HG03439 (cell line): ENCODE measurements around the gene CD9.
A peak's percentile ranks its signal among the peaks of the same experiment; 100 is the strongest.

ENCODE experiments used
- ATAC-seq: cut with Tn5 transposase; IDR thresholded peaks from one replicate; pipeline ENCODE4 v1.9.1; 2021; ENCODE audit warnings: mild to moderate bottlenecking, moderate library complexity; ENCODE audit not compliant: unreplicated experiment

The CD9 gene

DNA sequence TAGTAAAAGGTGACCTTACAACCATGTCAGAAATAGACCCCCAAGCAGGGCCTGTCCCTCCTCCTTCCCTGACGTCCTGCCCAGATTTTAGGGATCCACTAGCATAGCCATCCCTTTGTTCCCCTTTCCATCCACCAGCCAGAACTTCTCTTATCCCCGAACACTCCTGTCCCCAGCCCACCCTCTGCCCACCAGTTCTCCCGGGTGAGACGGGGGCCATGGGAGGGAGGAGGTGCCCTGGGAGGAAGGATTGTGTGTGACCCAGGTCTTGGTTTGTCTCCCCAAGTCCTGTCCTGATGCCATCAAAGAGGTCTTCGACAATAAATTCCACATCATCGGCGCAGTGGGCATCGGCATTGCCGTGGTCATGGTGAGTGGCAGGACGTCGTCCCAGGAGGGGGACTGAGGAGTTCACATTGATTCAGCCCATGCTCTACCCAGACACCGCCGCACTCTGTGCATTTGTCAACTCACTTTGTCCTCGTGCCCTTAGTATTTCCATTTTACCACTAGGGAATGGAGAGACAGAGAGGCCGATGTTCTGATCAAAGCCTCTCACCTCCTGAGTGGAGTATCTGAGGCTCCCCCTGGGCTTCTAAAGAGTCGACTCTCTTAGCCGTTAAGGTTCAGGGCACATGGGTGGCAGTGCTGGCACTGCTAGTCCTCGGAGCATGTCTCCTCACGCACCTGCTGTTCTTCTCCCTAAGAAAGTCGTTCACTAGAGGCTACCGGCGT is 35.9 kb downstream of the CD9 start:
- no peak for ATAC-seq

DNA sequence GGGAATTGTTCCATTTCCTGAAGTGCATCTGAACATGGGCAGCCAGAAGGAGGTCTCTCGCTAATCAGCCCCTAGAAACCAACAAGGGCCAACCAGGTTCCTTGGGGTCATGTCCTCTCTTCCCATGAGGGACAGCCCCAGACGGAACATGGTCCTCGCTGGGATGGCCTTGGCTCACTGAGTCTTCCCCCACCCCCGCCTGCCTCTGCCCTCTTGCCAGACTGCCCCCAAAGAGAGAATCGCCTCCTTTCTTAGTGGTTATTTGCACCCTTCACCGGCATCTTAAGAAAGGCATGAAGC is 36.4 kb downstream of the CD9 start:
- ATAC-seq, result no peak

DNA sequence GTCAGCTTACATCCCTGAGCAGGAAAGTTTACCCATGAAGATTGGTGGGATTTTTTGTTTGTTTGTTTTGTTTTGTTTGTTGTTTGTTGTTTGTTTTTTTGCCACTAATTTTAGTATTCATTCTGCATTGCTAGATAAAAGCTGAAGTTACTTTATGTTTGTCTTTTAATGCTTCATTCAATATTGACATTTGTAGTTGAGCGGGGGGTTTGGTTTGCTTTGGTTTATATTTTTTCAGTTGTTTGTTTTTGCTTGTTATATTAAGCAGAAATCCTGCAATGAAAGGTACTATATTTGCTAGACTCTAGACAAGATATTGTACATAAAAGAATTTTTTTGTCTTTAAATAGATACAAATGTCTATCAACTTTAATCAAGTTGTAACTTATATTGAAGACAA is 37.6 kb downstream of the CD9 start:
- no peak for ATAC-seq

DNA sequence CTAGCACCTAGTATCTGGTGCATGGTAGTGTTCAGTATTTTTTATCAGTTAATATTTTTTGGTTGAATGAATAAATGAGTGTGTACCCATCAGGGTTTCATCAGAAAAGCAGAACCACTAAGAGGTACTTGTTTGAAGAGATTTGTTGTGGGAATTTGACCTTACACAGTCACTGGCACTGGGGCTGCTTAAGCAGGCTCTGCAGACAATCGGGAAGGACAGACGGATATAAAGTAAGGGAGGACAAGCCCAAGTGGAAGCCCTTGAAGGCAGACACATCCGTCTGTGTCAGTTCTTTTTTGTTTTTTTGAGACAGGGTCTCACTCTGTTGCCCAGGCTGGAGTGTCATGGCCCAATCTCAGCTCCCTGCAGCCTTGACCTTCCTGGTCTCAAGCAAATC is 38.7 kb downstream of the CD9 start:
- ATAC-seq, result no peak

DNA sequence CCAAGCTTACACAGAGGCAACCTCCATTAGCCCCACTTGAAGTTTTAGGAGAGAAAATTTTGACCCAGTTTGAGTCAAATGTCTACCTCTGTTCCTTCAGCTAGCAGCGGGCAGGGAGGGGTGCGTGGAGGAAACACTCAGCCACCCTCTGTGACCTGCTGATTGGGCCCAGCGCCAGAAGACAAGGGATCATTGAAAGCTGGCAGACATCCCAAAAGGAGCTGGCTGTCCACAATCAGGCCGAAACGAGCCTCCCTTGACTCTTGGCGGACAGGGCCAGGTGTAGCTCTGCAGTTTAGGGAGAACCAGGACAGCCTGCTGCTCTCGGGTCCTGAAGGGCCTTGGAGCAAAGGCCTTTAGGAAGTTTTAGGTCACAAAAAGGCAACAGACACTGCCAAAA is 41.3 kb downstream of the CD9 start:
- no peak for ATAC-seq

DNA sequence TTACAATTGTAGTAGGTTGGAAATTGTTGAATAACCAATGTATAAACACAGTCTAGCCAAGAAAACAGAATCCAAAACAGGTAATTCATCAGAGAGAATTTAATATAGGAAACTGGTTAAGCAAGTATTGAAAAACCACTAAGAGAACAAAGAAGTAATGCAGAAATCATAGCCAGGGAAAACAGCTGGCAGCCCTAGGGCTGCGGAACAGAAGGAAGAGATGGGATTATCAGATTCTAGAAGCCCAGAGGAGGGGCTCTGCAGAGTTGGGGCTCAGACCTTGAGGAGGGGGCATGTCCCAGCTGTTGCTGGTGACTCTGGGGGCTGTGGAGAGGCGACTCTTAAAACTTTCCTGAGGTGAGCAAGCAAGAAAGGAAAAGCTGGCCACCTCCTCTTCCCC is 49.4 kb downstream of the CD9 start:
- no peak for ATAC-seq

DNA sequence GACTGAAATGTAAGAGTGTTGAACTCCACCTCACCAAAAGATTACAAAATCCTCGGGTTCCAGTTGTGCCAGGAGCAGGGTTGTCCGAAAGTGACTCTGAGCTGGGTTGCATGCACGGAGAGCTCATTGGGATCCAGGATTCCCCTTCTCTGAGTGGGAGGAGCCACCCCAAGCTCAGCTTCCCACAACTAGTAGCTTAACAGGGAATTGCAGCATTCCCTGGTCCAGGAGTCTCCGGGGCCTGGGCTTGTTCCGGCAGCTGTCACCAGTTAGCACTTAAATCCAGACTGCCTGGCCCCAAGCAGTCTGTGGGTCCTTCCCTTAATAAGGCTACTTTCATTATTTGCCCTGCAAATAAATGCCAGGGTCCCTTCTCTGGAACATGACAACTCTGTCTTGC is 50.1 kb downstream of the CD9 start:
- no peak for ATAC-seq

DNA sequence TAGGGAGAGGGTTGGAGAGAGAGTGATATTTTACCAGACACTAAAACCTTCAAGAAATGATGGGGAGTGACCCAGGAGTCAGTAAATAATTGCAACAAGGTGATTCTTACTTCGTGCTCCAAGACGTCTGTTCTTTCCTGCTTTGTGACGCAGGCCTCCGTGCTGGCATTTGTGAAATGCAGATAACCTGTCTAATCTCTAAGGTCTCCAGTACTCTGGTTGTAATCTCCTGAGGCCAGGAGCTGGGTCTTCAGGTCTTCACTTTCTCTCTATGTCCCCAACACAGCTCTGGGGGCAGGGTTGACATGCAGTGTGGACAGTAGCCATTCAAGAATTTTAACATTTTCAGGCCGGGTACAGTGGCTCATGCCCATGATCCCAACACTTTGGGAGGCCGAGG is 53.1 kb downstream of the CD9 start:
- no peak for ATAC-seq

DNA sequence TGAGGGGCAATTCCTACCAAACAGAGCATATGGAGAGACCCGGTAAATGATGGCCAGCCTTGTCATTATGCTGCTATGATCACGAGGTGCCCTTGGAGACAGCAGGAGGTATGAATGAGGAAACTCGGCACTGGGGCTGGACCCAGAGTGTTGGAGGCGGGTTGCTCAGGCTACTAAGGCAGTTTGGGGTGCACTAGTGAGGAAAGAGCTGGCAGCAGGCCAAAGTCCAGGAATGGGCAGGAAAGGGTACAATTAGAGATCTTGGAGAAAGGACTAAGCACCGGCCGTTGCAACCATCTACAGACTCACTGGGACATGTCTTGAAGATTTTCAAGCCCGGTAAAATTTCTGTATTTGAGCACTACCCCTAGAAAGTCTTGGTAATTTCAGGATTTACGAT is 54.3 kb downstream of the CD9 start:
- no peak for ATAC-seq

DNA sequence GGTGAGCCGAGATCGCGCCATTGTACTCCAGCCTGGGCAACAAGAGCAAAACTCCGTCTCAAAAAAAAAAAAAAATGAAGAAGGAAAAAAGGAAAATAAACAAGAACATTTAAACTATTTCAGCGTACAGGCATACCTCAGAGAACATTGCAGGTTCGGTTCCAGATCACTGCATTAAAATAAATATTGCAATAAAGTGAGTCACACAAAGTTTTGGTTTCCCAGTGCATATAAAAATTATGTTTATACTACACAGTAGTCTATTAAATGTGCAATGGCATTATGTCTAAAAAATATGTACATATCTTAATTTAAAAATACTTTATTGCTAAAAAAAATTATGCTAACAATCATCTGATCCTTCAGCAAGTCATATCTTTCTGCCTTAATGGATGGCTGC is 56.8 kb downstream of the CD9 start:
- no peak for ATAC-seq

DNA sequence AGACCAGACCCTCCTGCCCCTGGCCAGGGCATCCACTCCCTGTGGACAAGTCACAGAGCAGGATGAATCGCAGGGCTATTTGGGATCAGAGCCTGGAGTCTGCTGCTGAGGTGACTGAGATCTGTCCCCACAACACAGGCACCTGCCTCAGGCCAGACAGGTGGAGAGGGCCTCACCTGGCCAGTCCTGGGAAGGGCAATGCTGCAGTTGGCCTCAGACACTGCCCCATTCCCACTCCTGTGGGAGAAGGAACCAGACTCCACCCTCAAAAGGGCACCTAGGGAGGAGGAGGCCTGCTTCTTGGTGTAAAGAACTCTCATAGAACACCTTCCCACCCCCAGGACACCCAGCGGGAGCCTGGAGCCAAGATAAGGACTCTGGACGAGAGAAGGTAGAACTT is 62.0 kb downstream of the CD9 start:
- ATAC-seq, result no peak

DNA sequence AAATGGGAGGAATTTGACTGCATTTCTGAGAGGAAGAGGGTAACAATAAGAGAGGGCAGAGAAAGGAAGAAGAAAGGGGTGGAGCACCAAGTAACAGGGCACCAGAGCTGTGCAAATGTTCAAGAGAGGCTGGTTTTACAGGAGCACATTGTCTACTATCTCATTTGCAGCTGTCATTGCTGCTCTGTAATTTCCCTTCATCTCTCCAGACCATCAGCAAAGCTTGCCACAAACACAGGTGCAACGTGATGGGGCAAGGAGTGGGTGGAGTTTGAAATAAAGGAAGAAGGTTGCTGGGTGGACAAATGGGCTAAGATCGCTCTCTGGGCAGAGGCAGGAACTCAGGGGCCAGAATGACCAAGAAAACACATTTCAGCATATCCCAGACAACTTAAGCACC is 62.4 kb downstream of the CD9 start:
- no peak for ATAC-seq

DNA sequence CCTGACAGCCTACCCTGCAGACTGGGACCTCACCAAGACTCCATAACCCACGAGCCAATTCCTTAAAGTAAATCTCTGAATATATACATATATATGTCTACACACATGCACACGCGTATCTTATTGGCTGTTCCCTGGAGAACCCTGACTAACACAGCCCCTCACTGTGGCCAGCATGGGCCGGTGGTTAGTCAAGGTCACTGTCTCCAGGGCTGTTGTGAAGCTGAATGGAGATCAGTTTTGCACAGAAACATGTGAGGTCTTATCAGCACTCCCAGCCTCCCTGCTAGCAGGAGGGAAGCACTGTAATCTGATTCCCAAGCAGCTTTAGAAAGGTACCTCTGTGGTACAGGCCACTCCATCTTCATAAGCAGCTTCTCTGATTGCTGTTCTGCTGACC is 63.7 kb downstream of the CD9 start:
- no peak for ATAC-seq

DNA sequence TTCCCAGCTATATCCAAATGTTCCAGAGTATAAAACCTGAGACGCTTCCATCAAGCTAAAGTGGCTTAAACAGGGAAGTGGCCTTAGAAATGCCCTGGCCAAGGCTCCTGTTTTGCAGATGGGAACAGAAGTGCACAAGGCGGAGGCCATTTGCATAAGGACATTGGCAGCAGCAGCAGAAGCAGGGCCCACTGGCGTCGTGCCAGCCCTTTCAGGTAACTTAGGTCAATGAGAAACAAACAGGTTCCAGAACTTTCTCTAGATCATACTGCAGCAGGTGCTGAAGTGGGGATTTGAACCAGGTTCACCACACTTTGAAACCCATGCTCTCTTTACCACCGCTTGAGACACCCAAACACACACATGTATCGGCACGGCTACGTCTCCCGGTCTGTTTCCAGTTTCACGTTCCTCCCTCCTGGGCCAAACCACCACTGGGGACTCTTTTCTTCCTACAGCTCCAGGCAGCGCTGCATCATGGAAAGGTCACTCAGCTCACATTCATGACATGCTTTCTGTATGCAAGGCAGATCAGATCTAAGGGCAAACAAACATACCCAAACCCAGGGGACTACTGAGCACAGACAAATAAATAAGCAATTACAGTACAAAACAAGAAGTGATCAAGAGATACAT is 64.3 kb downstream of the CD9 start:
- ATAC-seq, result no peak

DNA sequence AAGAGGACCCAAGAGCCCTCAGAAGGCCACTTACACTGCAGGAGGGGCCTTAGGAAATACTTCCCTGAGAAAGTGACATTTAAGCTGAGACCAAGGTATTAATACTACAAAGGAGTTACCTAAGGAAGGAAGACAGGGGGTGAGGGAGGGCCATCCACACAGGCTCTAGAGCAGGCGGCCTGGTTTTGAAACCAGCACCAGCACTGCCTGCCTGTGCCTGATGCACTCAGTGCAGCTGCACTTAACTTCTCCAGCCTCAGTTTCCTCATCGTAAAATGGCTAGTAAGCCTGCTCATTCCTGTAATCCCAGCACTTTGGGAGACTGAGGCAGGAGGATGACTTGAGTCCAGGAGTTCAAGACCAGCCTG is 64.8 kb downstream of the CD9 start:
- no peak for ATAC-seq

DNA sequence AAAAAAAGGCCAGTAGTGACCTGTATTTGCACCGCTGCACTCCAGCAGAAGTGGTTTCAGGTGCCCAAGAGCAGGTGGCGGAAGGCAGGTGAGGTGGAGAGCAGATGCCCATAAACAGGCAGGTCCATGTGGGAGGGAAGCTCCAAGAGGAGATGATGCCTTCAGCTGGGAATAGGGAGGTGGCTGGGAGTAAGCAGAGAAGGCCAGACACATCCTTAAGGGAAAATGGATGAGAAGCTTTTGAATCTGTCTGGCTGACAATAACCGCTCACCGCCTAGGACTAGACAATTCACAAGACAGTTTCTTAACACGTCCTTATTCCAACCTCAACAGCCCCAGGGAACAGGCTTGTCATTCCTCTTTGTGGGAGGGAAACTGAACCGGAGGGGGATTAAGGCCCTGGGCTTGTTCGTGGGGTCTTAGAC is 66.4 kb downstream of the CD9 start:
- ATAC-seq, result no peak

DNA sequence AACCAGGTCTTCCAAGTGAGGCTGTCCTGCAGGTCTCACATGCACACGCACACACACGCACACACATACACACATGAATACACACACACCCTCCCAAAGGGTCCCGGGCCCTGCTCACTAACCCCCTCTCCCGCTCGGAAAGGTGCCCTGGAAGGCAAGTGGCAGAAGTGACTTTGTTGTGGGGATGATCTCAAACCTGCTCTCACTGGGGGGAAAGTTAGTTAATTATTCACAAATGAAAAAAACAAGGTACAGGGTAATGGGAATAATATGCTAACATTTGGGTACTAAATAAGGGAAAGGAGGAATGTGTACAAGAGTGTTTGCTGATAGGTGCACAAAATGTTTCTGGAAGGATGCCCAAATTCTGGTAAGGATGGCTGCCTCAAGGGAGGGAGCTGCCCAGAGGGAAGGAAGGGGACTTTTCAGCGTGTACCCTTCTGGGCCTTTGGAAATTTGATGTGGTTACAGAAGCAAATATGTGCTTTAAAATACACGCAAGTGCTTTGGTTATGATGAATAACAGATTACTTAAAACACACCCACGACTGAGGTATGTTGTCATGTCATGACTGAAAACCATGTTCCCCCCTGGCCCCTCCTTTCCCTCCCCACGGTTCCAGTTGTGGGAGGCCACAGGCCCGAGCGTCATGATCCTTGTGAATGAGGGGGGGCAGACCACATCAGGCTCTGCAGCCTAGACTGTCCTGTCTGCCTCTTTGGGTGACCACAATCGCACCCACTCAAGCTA is 66.9 kb downstream of the CD9 start:
- ATAC-seq, result no peak

DNA sequence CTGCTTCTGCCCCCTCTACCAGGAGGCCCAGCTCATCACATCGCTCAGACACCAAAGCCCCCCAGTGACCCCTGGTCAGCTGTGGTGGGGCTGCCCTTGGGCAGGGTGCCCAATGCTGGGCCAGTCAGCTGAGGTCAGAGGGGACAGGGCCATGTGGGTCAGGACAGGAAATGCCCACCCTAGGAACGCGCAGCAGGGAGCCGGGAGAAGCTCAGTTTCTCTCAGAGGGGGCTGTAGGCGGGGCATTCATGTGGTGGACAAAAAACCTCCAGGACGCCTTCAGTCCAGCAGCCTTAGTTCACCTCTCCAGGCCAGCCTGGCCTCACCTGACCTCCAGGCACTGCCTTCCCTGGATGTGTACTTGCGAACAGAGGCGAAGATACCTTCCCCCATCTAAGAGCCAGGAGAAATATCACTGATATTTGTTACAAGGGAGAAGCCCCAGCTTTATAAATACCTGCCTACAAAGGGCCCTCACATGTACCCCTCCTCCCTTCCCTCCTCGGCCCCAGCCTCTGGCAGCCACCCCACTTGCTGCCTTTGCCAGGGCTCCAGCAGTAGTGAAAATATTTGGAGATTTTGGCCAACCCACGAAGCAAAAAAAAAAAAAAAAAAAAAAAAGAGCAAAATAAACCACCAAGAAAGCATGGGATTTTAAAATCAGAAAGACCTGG is 68.4 kb downstream of the CD9 start:
- no peak for ATAC-seq

DNA sequence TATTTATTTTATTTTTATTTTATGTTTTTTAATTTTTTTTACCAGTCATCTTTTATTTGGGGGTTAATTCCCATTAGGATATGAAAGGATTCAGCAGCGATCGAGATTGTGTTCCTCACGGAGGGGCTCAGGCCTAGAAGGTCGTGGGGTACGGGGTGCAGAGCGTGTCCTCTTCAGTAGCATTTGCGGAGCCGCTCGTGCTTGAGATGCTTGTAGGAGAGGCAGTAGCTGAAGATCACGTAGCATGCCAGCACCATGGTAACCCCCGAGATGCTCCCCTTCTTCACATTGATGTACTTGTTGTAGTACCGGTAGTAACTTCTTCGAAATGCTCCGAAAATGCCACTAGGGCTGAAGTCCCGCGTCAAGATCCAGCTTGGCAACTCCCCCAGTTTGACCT is 69.8 kb downstream of the CD9 start:
- no peak for ATAC-seq

DNA sequence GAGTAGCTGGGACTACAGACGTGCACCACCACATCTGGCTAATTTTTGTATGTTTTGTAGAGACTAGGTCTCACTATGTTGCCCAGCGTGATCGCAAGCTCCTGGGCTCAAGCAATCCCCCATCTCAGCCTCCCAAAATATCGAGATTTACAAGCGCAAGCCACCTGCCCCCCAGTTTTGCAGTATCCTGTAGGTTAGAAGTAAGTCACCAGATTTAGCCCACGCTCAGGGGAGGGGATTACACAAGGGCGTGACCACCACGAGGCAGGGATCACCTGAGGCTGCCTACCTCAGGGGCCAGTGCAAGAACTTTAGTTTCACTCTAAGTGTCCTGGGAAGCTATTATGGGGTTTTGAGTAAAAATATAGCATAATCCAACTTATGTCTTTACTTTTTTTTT is 71.1 kb downstream of the CD9 start:
- no peak for ATAC-seq

DNA sequence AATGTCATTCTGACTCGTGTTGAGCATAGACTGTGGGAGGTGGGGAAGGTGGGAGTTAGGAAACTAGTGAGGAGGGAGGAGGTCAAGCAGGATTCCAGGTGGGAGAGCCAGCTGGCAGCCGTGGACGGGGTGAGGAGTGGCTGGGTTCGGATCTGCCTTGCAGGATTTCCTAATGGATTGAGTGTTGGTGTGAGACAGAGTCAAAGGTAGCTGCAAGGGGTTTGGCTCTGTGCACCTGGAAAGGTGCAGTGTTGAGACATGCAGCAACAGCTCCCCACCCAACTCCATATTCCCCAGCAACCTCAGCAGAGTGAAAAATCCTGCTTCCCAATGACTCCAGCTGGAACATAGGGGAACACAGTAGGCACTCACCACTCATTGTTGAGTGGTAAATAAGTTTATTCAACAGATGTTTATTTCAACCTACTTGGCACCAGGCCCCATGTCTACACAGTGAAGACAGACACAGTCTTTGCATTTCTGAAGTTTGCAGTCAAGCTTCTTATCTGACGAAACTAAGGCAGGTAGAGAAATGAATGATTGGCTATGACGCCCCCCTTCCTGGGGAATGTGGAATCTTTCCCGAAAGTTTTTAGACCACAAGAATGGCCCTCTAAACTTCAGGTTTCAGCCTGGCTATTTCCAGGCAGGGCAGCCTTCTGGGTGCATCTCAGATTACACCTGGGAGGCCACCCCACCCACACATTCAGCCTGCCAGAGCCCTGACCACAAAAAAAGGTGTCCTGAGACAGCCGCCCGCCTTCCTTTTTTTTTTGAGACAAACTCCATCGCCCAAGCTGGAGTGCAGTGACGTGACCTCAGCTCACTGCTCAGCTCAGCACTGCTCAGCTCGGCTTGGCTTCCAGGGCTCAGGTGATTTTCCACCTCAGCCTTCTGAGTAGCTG is 72.4 kb downstream of the CD9 start:
- ATAC-seq, result peak; percentile 50
